Activated gamma-delta T cell (primary cell): ENCODE results near the gene ENC1.

Experiments
- DNase-seq: peaks from one replicate; lab custom pipeline; 2025; lab: John Stamatoyannopoulos, UW

Gene ENC1

GRCh38 chr5:74631081-74631953, 9.2 kb downstream of the ENC1 start:
- DNase-seq, result no peak

GRCh38 chr5:74630453-74631066, 10.0 kb downstream of the ENC1 start:
- no peak for DNase-seq

GRCh38 chr5:74629326-74629725, 11.2 kb downstream of the ENC1 start:
- no peak for DNase-seq

- DNase-seq, result no peak
These were observed 12.2 kb downstream of the ENC1 start for GRCh38 chr5:74628359-74628758.

GRCh38 chr5:74627646-74628279, 12.8 kb downstream of the ENC1 start:
- DNase-seq, result no peak

- DNase-seq, result no peak
These were observed 13.9 kb downstream of the ENC1 start for GRCh38 chr5:74626386-74627222.

- DNase-seq, result no peak
These were observed 14.7 kb downstream of the ENC1 start for GRCh38 chr5:74625742-74626241.

- DNase-seq, result no peak
These were observed 15.5 kb downstream of the ENC1 start for GRCh38 chr5:74624931-74625505.

- DNase-seq, result no peak
These were observed 16.0 kb downstream of the ENC1 start for GRCh38 chr5:74624501-74624900.

- DNase-seq, result no peak
These were observed 16.6 kb downstream of the ENC1 start for GRCh38 chr5:74623748-74624408.

- no peak for DNase-seq
These were observed 17.4 kb downstream of the ENC1 start for GRCh38 chr5:74623006-74623611.

- DNase-seq, result no peak
These were observed 18.4 kb downstream of the ENC1 start for GRCh38 chr5:74622122-74622521.

- no peak for DNase-seq
These were observed 19.0 kb downstream of the ENC1 start for GRCh38 chr5:74621492-74621891.

- no peak for DNase-seq
These were observed 21.2 kb downstream of the ENC1 start for GRCh38 chr5:74619308-74619707.

- no peak for DNase-seq
These were observed 22.4 kb downstream of the ENC1 start for GRCh38 chr5:74618106-74618505.

GRCh38 chr5:74617202-74617601, 23.3 kb downstream of the ENC1 start:
- DNase-seq, result no peak

- no peak for DNase-seq
These were observed 24.0 kb downstream of the ENC1 start for GRCh38 chr5:74616236-74617146.

- no peak for DNase-seq
These were observed 27.2 kb downstream of the ENC1 start for GRCh38 chr5:74613283-74613682.

GRCh38 chr5:74612045-74612444, 28.5 kb downstream of the ENC1 start:
- DNase-seq, result no peak
